Stimulated activated CD4-positive, alpha-beta T cell treated with anti-CD3 and anti-CD28 coated beads, Interleukin-1b, Interleukin-23, amount 100 ng/mL, for 1 hour (primary cell): ENCODE data around the gene LTN1.

ENCODE experiments used
- DNase-seq, 2 donors: peaks; one replicate each; pipeline ENCODE4 v3.0.0-alpha.2; 2020; ENCODE audit warnings: low read depth in 2 of 2

The LTN1 gene

DNA sequence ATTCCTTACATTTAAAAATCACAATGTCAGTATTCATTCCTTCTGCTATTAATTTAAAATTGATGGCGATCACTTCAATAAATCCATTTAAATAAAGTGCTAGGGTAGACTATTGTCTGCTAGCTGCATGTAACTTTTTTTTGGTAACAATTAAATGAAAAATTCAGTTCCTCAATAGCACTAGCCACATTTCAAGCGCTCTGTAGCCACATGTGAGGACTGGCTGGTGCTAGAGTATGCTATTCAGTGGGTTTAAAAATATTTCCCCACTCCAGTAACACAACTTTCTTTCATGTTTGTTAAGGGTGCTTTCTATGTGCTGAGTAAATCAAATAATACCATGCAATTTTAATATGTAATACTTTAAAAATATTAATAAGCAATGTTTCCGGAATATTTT lies 108.2 kb downstream of the LTN1 start:
- DNase-seq: no peak

DNA sequence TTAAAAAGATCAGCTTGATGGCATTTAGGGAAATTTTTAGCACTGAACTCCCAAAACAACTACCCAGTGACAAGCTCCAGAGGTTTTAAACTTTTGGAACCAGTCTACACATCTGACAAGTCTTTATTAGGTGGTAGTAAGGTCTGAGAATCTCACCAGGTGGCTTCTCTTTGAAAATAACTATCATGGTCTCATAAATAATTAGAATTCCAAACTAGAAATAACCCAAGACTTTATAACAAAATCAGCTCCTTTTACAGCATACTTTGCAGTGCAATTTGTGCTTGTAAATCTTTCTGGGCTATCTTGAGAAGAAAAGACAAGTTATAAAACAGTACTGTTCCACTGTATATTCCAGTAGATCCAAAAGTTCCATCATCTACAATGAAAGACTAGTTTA lies 108.7 kb downstream of the LTN1 start:
- no peak for DNase-seq

DNA sequence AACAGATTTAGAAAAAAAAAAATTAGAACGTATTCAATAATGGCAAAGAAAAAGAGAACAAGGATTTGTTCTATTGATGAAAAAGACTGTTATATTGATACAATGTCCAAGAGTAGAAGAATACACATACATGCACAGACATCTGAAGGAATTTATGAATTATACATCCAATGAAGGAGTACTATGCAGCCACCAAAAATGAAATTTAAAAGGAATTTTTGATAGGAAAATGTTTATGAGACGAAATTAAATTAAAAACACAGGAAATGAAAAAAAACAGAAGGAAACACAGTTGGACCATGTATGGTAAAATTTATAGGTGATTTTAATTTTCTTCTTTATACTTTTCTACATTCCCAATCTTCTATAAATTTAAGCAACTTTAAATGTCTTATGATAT lies 110.3 kb downstream of the LTN1 start:
- no peak for DNase-seq
